Measurements from ENCODE around the gene MOBP.
"Not testable (repeated sequence)": the region's sequence is repeated elsewhere in the genome, so short reads cannot be mapped to it uniquely, and the experiment has no call there.

MOBP gene

DNA sequence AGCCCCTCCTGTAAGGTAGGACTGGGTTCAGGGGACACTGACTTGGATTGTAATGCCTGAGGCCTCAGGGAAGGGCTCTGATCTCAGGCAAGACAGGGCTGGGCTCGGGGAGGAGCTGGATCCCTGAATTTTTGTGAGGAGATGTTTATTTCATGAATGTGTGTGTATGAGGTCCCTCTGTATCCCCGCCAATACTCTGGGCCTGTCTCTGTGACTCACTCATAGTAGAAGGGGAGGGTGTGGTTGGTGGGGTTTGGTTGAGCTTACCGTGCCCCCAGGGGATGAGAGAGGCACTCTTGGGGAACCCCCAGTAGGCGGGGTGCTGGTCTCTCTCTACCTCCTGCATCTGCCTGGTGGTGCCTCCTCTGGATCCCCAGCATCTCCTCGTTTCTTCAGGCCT lies 32.9 kb upstream of the MOBP start:
- FAIRE-seq (no peak), DNase-seq (ENCODE audit: insufficient read length) (no peak)
- TF ChIP-seq TAF1 (IDR thresholded peaks at IDR 0.05; ENCODE audit: borderline replicate concordance, low read depth, low read length) = no peak
- TF ChIP-seq POLR2AphosphoS5 (IDR thresholded peaks at IDR 0.05; ENCODE audit: low read depth, low read length) = no peak
- TF ChIP-seq POLR2A (IDR thresholded peaks at IDR 0.05; ENCODE audit: low read depth, low read length) = no peak

DNA sequence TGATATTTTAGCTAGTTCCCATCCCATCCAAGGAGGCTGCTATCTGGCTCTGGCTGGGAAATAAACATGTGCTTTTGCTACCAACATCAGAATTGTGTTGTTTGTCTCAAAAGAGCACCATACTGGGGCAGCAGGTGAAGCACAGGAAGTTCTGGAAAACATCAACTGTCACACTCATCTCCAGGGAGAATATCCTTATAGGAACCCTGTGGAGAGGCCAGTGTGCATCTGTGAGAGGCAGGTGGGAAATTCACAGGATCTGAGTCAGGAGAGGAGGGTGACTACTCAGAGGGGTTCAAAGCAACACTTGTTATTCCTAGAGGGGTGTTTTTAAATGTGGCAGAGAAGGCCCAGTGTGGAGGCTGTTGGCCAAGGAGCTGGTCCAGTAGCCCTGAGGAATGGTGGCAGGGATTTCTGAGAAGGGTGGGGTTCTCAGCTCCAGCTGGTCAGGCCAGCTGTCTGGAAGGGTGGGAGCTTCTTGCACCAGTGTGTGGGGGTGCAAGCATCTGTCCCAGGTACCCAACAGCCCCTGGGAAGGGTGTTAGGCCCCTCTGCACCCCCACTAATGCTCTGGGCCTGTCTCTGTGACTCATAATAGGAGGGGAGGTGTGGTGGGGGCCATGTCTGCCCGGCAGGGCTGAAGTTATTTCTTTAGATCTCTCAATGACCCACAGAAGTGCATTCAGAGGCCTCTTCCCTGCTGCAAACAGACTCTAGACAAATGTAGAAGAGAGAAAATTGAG lies 32.3 kb upstream of the MOBP start:
- DNase-seq (ENCODE audit: insufficient read length) (no peak), FAIRE-seq (no peak)
- no peak for TF ChIP-seq POLR2A (IDR thresholded peaks at IDR 0.05; ENCODE audit: low read depth, low read length)
- no peak for TF ChIP-seq TAF1 (IDR thresholded peaks at IDR 0.05; ENCODE audit: borderline replicate concordance, low read depth, low read length)
- no peak for TF ChIP-seq POLR2AphosphoS5 (IDR thresholded peaks at IDR 0.05; ENCODE audit: low read depth, low read length)

DNA sequence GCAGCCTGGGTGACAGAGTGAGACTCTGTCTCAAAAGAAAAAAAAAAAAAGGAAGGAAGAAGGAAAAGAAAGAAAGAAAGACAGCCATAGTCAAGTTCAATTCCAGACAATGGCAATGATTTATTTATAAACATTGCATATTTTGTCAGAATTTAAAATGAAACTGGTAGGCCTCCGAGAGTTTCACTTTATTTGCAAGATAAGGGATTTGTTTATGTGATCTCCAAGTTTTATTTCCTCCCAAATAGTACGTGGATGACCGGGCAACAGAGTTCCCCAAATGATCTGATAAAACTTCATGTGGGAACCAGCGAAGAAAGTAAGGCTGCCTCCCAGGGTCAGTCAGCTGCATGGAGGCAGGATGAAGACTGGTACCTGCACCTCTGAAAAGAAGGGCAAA lies 28.6 kb upstream of the MOBP start:
- no peak for DNase-seq (ENCODE audit: insufficient read length)
- FAIRE-seq = no peak
- TF ChIP-seq POLR2A (IDR thresholded peaks at IDR 0.05; ENCODE audit: low read depth, low read length) (no peak), POLR2AphosphoS5 (IDR thresholded peaks at IDR 0.05; ENCODE audit: low read depth, low read length) (no peak), TAF1 (IDR thresholded peaks at IDR 0.05; ENCODE audit: borderline replicate concordance, low read depth, low read length) (no peak)

DNA sequence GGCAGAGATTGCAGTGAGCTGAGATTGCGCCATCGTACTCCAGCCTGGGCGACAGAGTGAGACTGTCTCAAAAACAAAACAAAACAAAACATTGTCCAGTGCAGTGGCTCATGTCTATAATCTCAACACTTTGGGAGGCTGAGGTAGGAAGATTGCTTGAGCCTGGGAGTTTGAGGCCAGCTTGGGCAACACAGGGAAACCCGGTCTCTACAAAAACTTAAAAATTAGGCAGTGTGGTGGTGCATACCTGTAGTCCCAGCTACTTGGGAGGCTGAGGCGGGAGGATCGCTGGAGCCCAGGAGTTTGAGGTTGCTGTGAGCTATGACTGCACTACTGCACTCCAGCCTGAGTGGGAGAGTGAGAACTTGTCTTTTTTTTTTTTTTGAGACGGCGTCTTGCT lies 27.2 kb upstream of the MOBP start:
- DNase-seq (ENCODE audit: insufficient read length) (no peak), FAIRE-seq (no peak)
- no peak for TF ChIP-seq TAF1 (IDR thresholded peaks at IDR 0.05; ENCODE audit: borderline replicate concordance, low read depth, low read length)

DNA sequence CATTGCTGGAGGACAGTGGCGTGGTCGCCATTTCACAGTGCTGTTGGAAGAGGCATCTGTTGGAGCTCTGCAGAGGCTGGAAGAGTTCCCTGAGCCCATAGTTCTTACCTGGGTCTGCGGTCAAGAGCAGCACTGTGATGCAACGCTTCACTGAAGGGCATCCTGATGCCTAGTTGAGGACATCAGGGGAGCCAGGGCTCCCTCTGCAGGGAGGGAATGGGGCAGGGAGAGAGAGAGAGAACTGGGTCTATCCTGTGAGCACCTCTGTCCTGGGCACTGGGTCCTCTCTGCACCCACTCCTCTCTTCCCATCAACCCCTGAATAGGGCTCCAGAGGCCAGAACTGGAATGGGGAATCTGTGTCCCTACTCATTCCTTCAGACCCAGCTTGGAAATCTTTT lies 23.9 kb upstream of the MOBP start:
- TF ChIP-seq TAF1 (IDR thresholded peaks at IDR 0.05; ENCODE audit: borderline replicate concordance, low read depth, low read length) (no peak), POLR2AphosphoS5 (IDR thresholded peaks at IDR 0.05; ENCODE audit: low read depth, low read length) (no peak), POLR2A (IDR thresholded peaks at IDR 0.05; ENCODE audit: low read depth, low read length) (no peak)
- FAIRE-seq (no peak), DNase-seq (ENCODE audit: insufficient read length) (no peak)

DNA sequence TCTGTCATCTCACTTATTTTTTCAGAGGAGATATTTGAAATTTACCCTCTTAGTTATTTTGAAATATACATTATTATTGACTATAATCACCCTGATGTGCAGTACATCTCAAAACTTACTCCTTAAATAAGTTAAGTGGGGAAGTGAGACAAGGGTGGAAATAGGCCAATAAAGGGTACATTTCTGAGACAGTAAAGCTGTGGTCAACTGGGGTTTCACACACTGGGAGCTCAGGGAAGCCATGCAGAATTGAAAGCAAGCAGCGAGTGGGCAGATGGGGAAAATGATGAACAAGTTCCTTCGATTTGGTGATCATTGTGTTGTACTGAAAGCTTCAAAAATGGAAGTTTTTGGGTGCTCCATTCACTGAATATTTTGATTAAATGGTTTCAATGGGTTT lies 21.6 kb upstream of the MOBP start:
- FAIRE-seq = no peak
- TF ChIP-seq TAF1 (IDR thresholded peaks at IDR 0.05; ENCODE audit: borderline replicate concordance, low read depth, low read length) = no peak
- no peak for TF ChIP-seq POLR2A (IDR thresholded peaks at IDR 0.05; ENCODE audit: low read depth, low read length)
- TF ChIP-seq POLR2AphosphoS5 (IDR thresholded peaks at IDR 0.05; ENCODE audit: low read depth, low read length) = no peak
- no peak for DNase-seq (ENCODE audit: insufficient read length)

DNA sequence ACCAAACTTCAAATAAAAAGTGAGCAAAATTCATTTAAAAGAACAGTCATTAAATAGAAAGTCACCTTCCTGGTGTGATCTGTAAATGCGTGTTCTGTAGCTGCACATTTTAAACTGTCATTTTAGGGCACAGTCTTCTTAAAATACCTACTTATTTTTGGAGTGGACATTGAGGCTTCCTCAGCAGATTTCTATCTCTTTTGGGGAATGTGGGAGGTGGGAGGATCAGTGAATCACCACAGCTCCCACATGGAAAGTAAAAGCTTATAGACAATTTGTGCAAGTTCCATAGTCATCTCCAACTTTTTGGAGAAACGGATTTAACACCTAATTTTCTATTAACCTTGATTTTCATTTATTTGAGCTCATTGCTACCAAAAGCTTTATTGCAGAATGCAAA lies 21.0 kb upstream of the MOBP start:
- no peak for TF ChIP-seq TAF1 (IDR thresholded peaks at IDR 0.05; ENCODE audit: borderline replicate concordance, low read depth, low read length)
- no peak for TF ChIP-seq POLR2A (IDR thresholded peaks at IDR 0.05; ENCODE audit: low read depth, low read length)
- TF ChIP-seq POLR2AphosphoS5 (IDR thresholded peaks at IDR 0.05; ENCODE audit: low read depth, low read length) = no peak
- FAIRE-seq (no peak), DNase-seq (ENCODE audit: insufficient read length) (no peak)

DNA sequence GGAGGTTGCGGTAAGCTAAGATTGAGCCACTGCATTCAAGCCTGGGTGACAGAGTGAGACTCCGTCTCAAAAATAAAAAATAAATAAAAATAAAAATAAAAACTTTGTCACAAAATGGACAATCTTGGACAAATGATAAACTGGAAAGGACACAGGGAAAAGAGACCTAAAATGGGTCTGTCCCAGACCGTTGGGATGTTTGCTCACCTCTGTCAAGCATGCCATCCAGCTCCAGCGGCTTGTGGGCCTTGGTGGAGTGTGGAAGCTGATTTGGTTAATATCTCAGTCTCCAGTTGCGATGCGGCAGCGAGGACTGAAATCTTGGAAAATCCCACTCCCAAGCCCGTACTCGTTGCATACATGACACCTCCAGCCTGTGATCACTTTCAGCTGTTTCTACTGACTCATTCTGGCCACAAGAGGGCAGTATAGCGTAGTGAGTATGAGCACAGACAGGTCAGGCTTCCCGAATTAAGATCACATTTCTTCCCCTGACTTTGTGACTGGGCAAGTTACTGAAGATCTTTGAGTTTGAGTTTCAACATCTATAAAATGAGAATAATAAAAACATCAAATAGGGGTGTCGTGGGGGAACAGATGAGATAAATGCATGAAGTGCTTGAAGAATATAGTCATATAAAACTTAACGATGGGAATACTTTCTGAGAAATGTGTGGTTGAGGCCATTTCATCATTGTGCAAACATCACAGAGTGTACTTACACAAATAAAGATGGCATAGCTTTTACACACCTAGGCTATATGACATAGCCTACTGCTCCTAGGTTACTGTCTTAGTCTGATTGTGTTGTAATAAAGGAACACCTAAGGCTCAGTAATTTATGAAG lies 19.6 kb upstream of the MOBP start:
- FAIRE-seq (peak; percentile 91), DNase-seq (ENCODE audit: insufficient read length) (peak; percentile 26)
- TF ChIP-seq TAF1 (IDR thresholded peaks at IDR 0.05; ENCODE audit: borderline replicate concordance, low read depth, low read length) (no peak), POLR2A (IDR thresholded peaks at IDR 0.05; ENCODE audit: low read depth, low read length) (no peak), POLR2AphosphoS5 (IDR thresholded peaks at IDR 0.05; ENCODE audit: low read depth, low read length) (no peak)

DNA sequence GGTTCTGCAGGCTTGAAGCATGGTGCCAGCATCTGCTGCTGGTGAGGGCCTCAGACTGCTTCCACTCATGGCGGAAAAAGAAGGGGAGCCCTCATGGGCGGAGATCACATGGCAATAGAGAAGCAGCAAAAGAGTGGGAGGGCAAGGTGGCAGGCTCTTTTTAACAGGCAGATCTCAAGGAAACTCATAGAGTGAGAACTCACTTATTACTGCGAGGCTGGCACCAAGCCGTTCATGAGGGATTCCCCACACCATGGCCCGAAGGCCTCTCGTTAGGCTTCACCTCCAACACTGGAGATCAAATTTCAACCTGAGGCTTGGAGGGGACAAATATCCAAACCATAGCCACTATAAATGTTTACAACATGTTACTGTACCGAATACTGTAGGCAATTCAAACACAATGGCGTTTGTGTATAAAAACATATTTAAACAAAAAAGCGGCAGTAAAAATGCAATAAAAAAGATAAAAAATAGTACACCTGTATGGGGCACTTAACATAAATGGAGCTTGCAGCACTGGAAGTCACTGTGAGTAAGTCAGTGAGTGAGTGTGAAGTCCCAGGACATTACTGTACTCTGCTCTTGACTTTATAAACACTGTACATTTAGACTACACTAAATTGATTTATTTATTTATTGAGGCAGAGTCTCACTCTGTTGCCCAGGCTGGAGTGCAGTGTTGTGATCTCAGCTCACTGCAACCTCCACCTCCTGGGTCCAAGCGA lies 18.8 kb upstream of the MOBP start:
- FAIRE-seq (no peak), DNase-seq (ENCODE audit: insufficient read length) (no peak)
- TF ChIP-seq POLR2A (IDR thresholded peaks at IDR 0.05; ENCODE audit: low read depth, low read length) (no peak), POLR2AphosphoS5 (IDR thresholded peaks at IDR 0.05; ENCODE audit: low read depth, low read length) (no peak), TAF1 (IDR thresholded peaks at IDR 0.05; ENCODE audit: borderline replicate concordance, low read depth, low read length) (no peak)

DNA sequence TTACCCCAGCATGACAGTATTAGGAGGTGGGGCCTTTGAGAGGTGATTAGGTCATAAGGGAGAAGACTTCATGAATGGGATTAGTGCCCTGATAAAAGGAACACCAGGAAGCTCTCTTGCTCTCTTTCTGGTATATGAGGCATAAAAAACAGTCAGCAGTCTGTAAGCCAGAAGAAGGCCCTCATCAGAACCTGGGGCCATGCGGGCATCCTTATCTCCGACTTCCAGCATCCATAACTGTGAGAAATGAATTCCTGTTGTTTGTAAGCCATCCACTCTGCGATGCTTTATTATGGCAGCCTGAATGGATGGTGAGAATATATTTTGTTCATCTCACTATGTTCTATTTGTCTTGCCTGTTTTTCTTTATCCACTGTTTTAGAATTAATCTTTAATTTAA lies 17.7 kb upstream of the MOBP start:
- no peak for FAIRE-seq
- DNase-seq (ENCODE audit: insufficient read length) = no peak
- TF ChIP-seq POLR2A (IDR thresholded peaks at IDR 0.05; ENCODE audit: low read depth, low read length) (no peak), TAF1 (IDR thresholded peaks at IDR 0.05; ENCODE audit: borderline replicate concordance, low read depth, low read length) (no peak), POLR2AphosphoS5 (IDR thresholded peaks at IDR 0.05; ENCODE audit: low read depth, low read length) (no peak)

DNA sequence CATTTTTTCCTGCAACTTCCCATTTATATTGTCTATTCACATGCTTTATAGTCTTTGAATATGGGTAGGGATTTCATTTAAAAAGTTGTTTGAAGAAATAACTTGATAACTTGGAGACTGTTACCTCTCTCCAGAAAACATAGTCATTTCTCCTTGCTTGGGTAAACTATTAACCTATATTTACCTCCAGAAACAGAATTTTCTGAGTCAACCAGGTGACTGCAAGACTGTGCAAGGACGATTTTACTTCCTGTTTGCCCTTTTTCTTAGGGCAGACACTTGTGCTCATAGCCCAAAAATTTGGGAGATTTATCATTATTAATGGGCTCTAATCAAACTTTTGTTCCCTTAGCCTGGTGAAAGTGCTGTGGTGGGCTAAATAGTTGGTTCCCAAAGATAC lies 14.3 kb upstream of the MOBP start:
- DNase-seq (ENCODE audit: insufficient read length) (no peak), FAIRE-seq (no peak)
- TF ChIP-seq POLR2AphosphoS5 (IDR thresholded peaks at IDR 0.05; ENCODE audit: low read depth, low read length) (no peak), POLR2A (IDR thresholded peaks at IDR 0.05; ENCODE audit: low read depth, low read length) (no peak), TAF1 (IDR thresholded peaks at IDR 0.05; ENCODE audit: borderline replicate concordance, low read depth, low read length) (no peak)

DNA sequence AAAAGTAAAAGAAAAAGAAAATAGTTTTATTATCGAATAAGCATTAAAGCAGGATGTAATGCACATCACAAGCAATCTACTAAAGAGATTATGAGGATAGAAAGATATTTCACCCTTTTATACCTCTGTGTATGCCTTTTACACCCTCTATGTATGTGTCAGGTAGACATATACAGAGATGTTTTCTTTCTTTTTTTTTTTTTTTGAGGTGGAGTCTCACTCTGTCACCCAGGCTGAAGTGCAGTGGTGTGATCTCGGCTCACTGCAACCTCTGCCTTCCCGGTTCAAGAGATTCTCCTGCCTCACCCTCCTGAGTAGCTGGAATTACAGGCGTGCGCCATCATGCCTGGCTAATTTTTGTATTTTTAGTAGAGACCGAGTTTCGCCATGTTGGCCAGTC lies 13.6 kb upstream of the MOBP start:
- DNase-seq (ENCODE audit: insufficient read length); FAIRE-seq: not testable (repeated sequence)

Data from GM12892 (cell line).